Measurements from ENCODE around the gene RALGPS1.

The RALGPS1 gene

DNA sequence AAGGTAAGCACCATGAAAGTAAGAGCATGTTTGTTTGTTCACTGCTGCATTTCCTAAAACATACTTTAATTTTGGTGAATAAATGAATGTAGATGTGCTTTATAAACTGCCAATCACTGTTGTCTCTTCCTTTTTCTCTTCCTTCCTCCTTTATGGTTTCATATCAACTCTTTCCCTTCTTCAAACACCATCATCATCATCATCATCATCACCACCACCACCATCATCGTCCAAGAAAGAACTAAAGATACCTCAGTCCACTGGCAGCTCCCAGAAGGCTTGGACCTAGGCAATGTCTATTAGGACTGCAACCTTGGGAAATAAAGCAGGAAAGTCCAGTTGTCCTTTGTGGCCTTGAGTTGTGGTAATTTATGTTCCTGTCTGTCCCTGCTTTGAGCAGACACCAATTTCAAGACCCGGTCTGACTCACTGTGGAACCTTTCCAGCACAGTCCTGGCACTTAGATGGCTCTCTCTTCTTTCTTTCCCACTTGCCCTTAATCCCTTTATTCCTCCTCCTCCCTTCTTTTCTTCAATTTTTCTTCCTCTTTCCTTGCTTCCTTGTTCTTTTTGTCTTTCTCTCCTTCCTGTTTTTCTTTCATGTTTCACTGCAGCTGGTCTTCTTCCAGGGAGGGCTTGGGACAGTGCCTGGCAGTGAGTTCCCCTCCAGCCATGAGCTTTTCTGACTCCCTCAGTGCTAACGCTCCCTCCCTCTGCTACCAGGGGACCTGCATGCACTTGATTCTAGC lies 108.5 kb downstream of the RALGPS1 start:
- no peak for DNase-seq (ENCODE audit: low read depth)

DNA sequence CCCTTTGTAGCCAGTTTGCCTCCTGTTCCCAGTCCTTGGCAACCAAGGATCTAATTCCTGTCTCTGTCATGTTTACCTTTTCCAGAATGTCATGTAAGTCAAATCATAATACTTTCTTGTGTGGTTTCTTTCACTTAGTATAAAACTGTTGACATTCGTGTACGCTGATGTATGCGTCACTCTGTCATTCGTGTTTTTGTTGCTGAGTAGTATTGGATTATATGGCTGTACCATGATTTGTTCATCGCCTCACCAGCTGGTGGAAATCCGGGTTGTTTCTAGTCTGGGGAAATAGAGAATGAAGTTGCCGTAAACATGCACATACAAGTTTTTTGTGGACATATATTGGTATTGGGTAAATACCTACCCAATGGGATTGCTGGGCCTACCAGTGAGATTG lies 110.5 kb downstream of the RALGPS1 start:
- no peak for DNase-seq (ENCODE audit: low read depth)

DNA sequence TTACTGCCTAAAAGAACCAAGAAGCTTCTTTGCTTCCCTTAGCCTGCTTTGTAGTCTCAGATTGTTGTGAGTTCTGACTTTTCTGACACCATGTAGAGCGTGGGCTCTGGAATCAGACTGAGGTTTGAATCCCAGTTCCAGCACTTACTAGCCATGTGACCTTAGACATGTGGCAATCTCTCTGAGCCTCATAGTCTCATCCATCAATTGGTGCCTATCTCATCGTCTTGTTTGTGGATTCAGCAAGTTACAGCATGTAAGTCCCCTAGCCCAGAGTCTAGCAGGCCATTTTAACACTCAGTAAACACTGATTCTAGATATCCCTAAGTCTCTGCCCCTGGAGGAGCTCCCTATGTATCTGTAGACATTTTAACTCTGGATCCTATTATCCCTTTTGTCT lies 113.1 kb downstream of the RALGPS1 start:
- no peak for DNase-seq (ENCODE audit: low read depth)

DNA sequence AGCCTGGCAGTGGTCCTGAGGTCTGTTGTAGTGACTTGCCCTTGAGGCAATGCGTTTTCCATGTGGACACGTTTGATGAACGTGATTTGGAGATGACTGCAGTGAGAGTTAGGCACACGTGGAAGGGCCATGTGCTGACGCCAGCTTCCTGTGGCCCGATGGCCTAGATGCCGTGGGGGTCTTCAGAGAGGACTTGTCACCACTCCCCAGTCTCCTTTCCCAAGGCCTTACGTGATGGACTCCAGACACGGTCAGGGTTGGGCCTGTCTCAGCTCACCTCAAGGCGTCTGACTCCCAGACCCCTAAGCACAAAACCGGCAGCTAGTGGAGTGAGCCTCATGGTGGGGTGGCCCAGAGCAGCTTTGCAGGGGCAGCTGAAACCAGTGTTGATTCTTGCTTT lies 115.0 kb downstream of the RALGPS1 start:
- no peak for DNase-seq (ENCODE audit: low read depth)

DNA sequence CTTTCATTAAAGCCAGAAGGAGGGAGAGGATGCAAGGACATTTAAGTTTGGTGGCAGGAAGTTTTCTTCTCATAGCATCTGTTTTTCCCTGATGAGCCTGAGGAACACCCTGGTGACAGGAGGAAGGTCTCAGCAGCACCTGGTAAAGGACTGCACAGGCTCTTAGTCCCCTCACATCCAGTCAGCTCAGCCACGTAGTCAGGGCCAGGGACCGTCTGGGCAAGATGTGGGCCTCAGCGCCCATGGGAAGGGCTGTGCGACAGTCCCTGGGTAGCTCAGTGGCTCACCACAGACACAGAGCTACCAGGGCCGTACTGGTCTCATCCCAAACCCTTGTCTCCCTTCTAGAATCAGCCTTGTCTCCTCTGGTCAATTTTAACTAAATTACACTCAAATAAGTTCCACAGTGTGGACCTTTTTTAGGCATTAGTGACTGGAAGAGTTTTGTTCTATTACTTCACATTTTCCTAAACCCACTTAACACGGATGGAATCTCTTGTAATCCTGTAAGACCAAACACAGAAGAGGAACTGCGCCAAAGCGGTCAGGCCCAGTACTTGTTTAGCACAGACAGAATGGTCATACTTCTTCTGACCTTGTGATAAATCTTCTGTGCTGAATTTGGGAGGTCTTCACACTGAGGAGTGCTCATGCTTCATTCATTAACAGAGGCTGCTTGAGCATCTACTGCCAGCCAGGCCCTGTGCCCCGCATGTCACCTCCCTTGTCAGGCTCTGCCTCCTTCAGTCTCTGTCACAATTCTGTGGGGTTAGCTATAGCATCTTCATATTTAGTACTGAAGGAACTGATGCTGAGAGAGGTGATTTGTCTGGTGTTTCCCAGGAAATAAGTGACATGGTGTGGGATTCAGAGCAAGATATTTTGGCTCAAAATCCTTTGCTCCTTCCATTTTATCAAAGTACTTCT lies 116.5 kb downstream of the RALGPS1 start:
- no peak for DNase-seq (ENCODE audit: low read depth)

DNA sequence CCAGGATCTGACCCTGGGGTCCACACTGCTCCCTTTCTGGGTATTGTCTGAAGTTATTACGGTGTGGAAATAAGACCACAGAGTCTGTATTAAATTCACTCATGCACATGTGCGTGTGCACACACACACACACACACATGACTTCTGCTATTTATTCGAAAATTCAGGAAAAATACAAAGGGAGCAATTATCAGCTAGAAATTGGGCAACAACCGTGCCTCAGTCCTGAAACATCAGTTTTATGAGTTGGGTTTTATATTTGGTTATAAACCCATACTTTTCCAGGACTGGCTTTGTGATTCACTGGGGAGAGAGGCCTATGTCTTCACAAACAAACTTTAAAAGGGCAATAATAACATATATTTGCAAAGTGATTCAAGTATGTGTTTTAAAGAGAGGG lies 117.7 kb downstream of the RALGPS1 start:
- DNase-seq (ENCODE audit: low read depth): no peak

DNA sequence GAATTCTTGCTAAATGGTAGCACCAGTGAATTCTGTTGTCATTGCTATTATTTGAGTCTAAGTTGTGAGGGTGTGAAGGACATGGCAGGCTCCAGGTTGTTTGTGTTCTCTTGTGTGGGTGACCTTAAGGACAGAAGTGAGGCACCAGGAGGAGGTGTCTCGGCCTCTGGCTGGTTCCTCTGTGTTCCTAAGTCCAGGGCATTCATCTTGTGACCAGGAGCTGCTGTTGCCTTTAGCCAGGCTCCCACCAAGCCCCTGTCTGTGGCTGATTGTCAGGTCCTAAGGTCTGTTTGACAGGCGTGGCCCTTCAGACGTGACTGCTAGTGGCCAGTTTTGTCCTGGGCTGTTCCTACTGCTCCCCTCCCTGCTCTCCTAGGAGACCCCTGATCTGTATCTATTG lies 118.5 kb downstream of the RALGPS1 start:
- DNase-seq (ENCODE audit: low read depth): no peak

DNA sequence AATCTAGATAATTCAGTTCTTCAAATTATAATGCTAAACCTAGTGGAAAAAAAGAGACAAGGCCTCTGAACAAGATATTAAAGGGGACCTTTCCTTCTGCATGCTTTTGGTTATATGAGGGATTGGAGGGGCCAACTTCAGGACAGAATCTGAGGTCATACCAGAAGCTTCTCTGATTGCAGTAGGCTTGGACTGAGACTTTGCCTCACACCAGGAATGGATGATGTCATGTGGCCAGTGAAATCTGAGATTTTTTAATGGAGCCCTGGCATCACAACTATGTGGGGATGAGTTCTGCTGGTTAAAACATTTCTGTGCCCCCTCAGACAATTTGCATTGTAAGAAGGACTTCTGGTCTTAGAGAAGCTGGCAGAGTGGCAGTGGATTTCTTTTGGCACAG lies 119.2 kb downstream of the RALGPS1 start:
- DNase-seq (ENCODE audit: low read depth): no peak

DNA sequence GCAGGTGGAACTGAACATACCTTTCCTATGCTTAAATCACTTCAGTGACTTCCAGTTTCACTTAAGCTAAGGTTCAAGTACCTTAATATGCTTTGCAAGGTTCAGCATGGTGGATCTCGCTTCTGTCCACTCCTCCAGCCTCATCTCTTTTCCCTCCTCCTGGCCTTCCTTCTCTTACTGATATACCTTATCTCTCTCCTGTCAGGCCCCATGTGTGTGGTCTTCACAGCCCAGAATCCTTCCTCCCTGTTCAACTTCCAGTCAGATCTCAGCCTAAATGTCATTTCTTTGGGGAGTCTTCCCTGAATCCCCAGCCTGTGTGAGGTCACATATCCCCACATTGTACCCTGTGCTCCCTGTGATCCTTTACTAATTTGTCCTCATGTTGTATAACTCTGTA lies 120.1 kb downstream of the RALGPS1 start:
- no peak for DNase-seq (ENCODE audit: low read depth)

DNA sequence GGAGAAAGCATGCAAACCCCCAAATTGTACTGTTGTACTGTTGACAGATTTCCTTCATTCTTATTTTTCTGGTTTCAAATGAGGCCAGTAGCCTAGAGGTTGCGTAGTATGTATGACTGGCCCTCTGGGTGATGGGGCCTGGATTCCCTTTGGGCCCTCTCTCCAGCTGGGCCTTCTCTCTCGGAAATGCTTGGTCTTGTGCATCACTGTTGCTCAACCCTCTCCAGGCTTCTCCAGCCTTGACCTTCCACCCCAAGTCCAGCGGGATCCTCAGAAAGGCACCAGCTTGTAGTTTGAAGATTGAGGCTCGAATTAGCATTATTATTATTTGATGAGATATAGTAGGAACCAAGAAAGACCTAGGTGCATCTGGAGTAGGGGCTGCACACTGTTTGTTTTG lies 120.8 kb downstream of the RALGPS1 start:
- DNase-seq (ENCODE audit: low read depth): no peak

DNA sequence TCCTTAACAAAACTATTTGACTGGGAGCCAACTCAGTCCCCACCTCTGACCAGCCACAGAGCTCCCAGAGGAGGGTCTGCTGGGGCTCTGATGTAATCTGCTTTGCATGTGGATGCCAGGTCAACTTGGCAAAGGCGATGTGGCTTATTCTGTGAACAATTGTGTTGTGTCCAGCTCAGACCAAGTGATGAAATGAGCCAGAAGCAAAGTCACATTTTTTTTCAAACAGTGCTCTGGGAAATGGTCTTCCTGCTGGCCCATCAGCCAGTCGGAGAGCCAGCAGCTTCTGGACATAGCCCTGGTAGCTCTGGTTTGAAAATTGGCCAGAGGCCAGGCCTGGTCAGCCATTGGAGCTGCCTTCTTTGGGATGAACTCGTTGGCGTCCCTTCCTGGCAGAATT lies 121.4 kb downstream of the RALGPS1 start:
- DNase-seq (ENCODE audit: low read depth): no peak

DNA sequence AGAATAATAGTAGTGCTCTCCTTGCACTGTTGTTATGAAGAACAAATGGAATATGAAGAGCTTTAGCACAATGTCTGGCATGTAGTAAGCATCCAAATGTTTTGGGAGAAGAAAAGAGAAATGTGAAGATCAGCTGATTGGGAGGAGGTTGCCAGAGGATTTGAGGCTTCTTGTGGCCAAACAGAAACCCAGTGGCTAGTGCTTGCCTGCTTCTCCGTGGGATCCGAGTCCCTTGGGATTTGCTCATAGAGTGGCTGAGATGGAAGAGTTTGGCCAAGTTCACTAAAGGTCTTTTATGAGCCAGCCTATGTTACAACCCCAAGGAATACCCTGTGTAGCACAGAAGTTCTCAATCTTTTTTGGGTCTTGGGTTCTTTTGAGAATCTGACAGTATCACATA lies 121.9 kb downstream of the RALGPS1 start:
- DNase-seq (ENCODE audit: low read depth): no peak

DNA sequence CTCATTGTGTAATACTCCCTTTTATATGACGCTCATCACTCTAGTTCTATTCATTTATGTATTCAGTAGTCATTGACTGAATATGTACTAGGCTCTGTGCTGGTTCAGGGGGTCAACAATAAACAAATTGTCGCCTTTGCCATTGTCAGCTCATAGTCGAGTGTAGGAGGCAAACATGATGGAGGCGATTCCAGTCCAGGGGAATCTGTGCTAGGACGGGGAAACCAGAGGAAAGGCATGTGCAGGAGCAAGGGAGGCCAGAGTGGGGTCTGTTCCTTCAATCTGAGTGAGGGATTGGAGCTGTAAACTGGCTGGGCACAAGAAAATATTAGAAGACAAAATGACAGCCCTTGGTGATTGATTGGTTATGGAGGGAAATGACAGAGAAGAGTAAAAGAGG lies 123.9 kb downstream of the RALGPS1 start:
- no peak for DNase-seq (ENCODE audit: low read depth)

DNA sequence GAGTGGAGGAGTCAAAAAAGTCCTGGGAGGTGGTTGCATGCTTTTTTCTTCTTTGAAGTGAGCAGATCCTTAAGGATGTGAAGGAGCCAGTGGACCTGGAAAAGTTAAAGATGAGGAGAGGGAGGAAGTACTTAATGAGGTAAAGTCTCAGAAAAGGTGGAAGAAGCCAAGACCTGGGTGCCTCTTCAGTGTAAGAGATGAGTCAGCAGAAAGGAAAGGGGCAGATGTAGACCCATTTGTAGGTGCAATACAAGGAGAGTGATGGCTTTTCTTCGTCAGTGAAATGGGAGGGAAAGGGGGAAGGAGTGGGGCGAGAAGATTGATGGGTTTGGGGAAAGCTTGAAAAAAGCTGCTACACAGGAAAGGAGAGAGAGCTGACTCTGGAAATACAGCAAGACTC lies 124.9 kb downstream of the RALGPS1 start:
- no peak for DNase-seq (ENCODE audit: low read depth)

DNA sequence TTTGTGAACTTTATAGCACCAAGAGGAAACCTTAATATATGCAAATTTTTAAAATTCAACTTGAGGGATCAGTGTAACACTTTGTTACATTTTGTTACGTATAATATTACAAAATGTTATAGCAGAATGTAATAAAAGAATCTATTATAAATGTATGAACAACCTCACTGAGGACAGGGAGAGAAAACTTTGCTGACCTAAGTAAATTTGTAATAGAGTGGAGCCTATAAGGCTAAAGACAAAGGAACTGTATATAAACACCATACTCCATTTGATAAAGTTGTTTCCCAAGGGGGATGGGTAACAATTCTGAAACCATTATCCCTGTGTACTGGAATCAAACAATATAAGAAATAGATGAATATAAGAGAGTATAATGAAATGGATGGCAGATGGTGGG lies 130.6 kb downstream of the RALGPS1 start:
- DNase-seq (ENCODE audit: low read depth): no peak

DNA sequence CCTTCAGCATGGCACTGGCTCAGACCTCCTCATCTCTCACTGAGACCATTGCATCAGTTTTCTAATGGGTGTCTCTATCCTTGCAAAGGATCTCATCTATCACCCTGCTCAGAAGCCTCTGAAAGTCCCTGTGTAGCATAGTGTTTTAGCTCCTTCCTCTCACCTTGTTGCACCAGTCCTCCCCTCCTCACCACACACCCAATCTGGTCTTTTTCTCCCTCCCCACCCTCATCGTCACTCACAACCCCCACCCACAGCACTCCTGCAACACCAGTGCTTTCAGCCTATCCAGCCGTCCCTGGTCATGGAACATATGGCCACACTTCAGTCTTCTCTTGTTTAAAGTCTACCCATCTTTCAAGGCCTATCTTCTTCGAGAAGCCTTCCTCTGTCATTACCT lies 133.4 kb downstream of the RALGPS1 start:
- DNase-seq (ENCODE audit: low read depth): no peak

DNA sequence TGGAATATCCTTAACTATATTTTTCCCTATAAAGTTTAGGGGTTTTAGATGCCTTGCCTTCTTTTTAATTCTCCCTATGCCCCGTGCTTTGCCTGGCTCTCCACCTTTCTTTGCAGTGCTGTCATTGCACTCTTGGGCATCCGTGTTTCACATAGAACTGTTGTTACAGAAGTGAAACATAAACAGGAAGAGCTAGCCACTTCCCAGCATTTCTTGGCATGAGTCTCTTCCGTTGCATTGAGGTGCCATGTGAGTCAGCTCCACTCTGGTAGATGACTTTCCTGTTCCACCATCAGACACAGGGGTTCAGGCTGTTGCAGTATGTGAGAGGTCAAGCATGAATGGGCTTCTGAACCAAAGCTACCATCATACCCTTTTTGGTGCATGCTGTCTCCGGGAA lies 134.5 kb downstream of the RALGPS1 start:
- DNase-seq (ENCODE audit: low read depth): no peak

DNA sequence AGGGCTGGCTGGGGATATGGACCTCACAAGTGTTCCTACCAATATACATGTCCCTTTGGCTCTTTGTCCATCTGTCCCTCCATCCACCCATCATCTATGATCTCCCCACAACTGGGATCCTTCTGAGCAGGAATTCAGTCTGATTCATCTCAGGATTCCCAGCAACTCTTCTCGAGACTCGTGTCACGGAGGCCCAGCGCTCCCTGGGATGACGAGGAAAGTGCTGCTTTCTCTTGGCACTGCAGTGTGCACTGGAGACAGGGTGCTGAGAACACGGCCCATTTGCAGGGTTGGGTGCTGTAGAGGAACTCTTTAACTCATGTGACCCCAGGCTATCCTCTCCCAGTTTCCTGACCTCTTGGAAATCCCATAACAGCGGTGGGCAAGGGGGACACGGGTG lies 135.0 kb downstream of the RALGPS1 start:
- DNase-seq (ENCODE audit: low read depth): no peak

DNA sequence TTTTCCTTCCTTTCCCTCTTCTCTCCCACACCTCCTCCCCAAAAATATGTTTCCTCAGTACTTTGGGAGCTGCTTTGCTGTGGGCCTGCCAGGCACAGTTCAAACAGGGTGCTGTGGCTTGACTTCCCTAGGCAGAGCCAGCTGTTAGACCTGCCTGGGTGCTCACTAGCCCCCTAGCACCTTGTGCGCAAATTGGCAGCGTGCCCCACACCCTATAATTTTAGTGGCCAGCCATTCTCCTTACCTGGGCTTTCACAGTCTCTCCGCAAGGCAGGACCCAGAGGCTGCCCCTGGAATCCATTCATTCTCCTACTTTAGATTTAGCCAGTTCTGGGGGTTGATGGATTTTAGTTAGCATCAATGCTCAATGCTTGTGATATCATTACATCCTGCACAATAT lies 135.6 kb downstream of the RALGPS1 start:
- DNase-seq (ENCODE audit: low read depth): no peak

DNA sequence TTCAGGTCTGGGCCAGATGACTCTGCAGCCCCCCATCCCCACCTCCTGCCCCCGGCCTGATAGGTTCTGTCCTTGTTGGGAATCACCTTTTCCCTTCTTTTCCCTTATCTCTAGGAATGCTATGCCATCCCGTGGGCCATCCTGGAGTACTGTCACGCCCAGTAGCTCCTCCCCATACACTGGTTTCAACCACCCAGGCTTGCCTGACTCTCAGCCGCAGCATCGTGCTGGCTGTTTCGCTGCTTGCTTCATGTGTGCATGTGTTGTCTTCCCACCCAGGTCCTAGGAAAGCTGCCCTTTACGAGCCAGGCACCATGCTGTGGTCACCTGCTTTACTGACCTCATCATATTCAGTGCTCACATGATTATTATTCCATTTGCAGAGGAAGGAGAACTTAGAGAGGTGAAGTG lies 136.0 kb downstream of the RALGPS1 start:
- no peak for DNase-seq (ENCODE audit: low read depth)

DNA sequence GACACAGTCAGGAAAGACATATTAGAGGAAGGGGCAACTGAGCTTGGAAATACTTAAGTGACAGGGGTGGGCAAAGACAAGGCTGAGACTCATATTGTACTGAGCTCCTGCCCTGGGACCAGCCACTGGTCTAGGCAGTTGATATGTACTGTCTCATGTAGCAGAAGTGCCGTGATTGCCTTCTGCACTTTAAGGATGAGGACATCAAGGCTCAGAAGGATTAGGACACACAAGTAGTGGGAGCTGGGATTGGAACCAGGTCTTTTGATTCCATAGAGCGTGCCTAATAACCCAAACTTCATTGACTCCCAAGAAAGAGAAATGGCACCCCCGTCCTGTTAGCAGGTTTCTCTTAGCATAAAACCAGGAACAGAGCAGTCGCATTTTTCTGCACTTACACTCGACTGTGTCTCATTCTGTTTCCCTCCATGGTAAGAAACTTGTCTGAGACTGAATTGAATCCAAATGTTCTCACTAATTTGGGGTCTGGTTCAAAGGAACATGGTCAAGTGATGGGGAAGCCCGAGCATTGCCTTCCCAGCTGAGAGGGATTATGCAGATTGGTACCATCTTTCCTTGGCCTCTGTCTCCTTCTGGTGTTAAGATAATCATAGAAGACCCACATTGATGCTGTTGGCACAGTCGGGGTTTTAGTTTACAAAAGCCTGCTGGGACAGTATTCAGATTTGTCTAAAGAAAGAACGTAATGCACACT lies 137.5 kb downstream of the RALGPS1 start:
- DNase-seq (ENCODE audit: low read depth): no peak

DNA sequence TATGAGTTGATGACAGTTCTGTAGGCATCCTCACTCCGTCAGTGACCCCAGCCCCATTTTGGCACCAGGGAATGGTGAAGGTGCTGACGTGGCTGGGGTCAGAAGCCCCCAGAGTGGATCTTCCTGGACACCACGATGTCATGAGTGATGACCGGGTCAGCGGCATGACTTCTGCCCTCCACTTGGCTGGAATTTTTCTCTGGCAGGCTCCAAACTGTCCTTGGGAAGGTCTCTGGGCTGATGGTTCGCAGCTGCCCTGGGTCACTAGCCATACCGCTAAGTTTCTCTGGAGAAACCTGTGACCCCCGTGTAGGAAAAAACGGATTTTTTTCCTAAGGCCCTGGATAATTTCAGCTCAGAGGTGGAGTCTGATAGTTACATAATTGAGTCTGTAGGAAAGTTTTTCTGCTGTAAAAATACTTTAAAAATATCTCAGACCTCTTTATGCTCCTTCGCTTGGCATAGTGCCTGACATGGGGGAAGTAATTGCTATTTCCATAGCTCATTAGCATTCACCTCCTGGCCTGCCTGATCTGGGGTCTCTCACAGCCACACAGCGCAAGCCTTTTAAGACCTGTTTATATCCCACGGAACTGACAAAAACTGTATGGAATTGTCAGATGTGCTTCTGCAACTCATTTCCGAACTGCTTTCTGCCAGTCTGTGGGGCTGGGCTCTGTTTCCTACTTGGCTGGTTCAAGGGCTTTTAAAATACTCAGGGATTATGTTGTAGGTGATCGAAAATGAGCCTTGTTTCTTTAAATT lies 138.7 kb downstream of the RALGPS1 start:
- DNase-seq (ENCODE audit: low read depth): no peak

Data from activated T-cell treated with anti-CD3 and anti-CD28 coated beads for 24 hours (primary cell).